ENCODE results near the gene LNX2.

DNA sequence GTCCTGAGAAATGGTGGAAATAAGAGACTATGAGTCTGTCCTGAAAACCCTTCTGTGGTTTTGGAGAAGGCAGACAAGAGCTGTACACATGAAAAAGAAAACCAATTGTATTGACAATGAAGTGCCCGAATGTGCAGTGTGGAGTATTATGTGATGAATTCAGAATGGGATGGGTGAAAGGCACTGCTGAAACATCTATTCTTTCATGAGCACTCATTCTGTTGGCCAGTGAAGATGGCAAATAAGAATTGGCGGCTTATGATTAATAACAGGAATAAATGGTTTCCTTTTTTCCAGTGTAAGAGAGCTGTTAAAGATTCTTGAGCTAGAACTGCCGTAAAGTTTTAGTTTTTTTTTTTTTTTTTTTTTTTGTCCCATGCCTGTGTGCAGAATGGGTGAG is 7.1 kb upstream of the LNX2 start:
- TF ChIP-seq, protein P1, sequence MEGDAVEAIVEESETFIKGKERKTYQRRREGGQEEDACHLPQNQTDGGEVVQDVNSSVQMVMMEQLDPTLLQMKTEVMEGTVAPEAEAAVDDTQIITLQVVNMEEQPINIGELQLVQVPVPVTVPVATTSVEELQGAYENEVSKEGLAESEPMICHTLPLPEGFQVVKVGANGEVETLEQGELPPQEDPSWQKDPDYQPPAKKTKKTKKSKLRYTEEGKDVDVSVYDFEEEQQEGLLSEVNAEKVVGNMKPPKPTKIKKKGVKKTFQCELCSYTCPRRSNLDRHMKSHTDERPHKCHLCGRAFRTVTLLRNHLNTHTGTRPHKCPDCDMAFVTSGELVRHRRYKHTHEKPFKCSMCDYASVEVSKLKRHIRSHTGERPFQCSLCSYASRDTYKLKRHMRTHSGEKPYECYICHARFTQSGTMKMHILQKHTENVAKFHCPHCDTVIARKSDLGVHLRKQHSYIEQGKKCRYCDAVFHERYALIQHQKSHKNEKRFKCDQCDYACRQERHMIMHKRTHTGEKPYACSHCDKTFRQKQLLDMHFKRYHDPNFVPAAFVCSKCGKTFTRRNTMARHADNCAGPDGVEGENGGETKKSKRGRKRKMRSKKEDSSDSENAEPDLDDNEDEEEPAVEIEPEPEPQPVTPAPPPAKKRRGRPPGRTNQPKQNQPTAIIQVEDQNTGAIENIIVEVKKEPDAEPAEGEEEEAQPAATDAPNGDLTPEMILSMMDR (conservative IDR thresholded peaks at IDR 0.05 in 1 of 2, IDR thresholded peaks at IDR 0.05 in 1 of 2; ENCODE audit: extremely low read depth in 1 of 2, insufficient read depth in 1 of 2, low read depth in 1 of 2, low read length in 2 of 2), result no peak
- no peak for TF ChIP-seq EZH2 (IDR thresholded peaks at IDR 0.05; ENCODE audit: borderline replicate concordance, low read length)

All from mammary epithelial cell (primary cell).